Stimulated activated CD4-positive, alpha-beta T cell treated with anti-CD3 and anti-CD28 coated beads, Interleukin-4, amount 100 ng/mL, for 24 hours (primary cell): ENCODE measurements around the gene PHRF1.

Experiments
- DNase-seq: peaks from one replicate; pipeline ENCODE4 v3.0.0-alpha.2; 2020

The PHRF1 gene

GRCh38 chr11:557328-558132 is 18.7 kb upstream of the PHRF1 start:
- DNase-seq: no peak

DNA sequence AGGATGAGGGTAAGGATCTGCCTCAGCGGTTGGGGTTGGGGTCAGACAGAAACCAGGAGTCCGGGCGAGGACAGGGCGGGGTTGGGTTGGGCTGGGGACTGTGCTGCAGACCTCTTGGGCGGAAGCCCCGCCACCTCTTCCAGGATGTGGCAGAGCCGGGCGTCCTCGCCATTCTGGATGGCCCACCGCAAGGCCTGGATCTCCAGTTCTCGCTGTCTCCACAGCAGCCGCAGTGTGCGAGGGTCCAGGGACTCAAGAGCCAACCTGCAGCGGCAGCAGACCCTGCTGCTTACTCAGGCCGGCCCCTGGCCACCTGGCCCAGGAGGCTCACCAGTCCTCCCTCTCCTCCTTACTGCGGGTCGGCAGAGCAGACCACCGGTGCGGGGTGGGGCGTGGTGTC is 17.8 kb upstream of the PHRF1 start:
- DNase-seq: no peak

DNA sequence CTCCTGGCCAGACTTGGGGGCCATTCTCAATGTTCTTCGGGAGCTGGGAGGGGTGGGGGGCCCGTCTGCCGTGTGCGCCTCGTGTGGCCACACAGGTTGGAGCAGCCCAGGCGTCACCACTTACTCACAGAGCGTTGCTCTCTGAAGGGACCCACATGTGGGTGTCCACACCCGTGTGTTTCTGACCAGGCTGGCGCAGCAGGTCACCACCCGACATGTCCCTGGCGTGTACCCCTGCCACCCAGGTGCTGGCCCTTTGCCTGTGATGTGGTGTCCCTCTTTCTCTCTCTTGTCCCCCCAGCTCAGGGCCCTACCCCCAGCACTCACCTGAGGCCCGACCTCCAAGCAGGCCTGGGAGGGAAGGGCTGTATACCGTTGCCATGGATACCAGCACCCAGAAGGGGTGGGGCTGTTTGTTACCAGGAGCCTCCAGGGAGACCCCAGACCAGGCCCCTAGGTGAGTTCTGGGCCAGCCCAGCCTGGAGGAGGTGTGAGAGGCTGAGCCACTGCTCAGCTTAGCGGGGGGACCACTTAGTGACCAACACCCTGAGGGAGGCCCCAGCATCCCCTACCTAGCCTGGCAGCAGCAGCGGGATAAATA is 17.1 kb upstream of the PHRF1 start:
- DNase-seq: no peak

- no peak for DNase-seq
Measured at GRCh38 chr11:559712-560304, 16.5 kb upstream of the PHRF1 start.

DNA sequence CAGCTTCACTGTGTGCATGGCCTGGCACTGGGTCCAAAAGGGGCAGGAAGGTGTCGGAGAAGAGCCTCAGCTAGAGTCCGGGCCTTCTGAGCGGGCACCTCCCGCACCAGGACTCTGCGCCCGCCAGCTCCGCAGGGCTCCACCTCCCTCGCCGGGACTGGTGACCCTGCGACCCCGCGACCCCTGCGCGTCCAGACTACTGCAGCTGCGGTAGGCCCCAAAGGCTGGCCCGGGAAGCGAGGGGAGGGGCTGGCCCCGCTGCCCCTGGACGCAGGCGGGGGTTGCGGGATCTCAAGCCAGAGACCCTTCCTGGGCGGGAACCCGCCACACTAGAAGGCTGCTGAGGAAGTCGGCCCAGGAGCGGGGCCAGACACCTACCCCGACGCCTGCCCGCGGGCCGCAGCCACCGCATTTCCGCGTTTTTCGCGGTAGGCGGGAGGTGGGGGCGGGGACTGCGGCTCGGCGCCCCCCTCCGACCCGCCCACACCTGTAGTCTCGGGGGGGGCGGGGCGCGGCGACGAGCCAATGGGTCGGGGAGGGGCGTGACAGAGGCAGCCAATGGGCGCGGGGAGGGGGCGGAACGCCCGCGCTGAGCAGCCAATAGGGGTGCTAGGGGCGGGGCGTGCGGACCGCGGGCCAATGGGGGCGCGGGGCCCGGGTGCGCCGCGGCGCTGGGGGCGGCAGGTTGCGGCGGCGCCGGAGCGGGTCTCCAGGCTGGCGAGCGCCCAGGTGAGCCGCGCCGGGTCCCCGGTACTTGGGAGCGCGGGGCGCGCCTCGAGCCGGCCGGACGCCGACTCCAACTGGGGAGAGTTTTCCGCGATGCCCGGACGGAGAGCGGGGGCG is 15.7 kb upstream of the PHRF1 start, which contains the start of the genes LMNTD2 and RASSF7:
TSS of gene LMNTD2 (minus strand) at position 434 of the 843 bp plus-strand sequence. CDS start at position 412, 22 bp downstream.
TSS of gene RASSF7 (plus strand) at position 666 of the 843 bp plus-strand sequence. CDS start 799 bp downstream, outside the sequence.
- peak; percentile 95 for DNase-seq

- no peak for DNase-seq
Measured at GRCh38 chr11:561148-562003, 14.9 kb upstream of the PHRF1 start.

DNA sequence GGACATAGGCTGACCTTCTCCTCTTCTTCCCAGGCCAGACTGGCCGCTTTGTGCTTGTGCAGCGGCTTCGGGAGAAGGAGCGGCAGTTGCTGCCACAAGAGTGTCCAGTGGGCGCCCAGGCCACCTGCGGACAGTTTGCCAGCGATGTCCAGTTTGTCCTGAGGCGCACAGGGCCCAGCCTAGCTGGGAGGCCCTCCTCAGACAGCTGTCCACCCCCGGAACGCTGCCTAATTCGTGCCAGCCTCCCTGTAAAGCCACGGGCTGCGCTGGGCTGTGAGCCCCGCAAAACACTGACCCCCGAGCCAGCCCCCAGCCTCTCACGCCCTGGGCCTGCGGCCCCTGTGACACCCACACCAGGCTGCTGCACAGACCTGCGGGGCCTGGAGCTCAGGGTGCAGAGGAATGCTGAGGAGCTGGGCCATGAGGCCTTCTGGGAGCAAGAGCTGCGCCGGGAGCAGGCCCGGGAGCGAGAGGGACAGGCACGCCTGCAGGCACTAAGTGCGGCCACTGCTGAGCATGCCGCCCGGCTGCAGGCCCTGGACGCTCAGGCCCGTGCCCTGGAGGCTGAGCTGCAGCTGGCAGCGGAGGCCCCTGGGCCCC is 14.1 kb upstream of the PHRF1 start:
- no peak for DNase-seq

DNA sequence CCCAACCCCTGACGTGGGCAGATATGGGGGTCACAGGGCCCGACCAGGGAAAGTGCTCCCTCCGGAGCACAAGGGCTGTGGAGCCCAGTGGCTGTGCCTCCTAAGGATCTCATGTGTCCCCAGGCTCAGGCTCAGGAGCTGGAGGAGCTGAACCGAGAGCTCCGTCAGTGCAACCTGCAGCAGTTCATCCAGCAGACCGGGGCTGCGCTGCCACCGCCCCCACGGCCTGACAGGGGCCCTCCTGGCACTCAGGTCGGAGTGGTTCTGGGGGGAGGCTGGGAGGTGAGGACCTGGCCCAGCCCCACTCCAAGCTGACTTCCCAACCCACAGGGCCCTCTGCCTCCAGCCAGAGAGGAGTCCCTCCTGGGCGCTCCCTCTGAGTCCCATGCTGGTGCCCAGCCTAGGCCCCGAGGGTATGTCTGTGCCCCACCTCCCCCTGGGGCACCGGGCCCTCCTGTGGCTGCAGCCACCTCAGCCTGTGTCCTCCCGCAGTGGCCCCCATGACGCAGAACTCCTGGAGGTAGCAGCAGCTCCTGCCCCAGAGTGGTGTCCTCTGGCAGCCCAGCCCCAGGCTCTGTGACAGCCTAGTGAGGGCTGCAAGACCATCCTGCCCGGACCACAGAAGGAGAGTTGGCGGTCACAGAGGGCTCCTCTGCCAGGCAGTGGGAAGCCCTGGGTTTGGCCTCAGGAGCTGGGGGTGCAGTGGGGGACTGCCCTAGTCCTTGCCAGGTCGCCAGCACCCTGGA is 13.0 kb upstream of the PHRF1 start:
- no peak for DNase-seq

DNA sequence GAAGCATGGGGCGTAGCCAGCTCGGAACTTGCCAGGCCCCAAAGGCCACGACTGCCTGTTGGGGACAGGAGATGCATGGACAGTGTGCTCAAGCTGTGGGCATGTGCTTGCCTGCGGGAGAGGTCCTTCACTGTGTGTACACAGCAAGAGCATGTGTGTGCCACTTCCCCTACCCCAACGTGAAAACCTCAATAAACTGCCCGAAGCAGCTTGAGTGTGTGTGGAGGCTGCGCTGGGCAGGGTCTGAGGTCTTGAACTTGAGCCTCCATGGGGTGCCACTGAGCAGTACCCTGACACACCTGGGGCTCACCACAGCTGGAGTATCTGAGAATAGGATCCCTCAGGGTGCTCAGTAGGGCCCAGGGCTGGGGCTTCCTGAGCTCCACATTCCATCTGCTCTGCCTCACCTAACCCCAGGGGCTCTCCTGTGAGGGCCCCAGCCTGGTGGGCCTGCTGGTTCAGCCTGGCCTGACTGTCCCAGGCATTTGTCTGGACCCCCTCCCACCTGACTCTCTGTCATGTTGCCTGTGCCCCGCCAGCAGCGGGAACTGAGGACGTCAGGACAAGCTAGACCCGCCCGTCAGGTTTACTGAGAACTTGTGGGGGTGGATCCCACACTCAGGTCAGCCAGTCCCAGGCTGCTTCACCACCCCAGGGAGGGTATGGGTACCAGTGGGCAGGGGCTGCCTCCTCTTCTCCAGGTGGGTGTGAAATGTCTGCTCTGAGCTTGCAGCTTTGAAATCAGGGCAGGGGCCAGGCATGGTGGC is 12.3 kb upstream of the PHRF1 start:
- no peak for DNase-seq

- no peak for DNase-seq
Measured at GRCh38 chr11:565921-566509, 10.3 kb upstream of the PHRF1 start.

GRCh38 chr11:567011-567628 is 9.2 kb upstream of the PHRF1 start:
- no peak for DNase-seq

- DNase-seq: no peak
Measured at GRCh38 chr11:567629-568292, 8.5 kb upstream of the PHRF1 start.

DNA sequence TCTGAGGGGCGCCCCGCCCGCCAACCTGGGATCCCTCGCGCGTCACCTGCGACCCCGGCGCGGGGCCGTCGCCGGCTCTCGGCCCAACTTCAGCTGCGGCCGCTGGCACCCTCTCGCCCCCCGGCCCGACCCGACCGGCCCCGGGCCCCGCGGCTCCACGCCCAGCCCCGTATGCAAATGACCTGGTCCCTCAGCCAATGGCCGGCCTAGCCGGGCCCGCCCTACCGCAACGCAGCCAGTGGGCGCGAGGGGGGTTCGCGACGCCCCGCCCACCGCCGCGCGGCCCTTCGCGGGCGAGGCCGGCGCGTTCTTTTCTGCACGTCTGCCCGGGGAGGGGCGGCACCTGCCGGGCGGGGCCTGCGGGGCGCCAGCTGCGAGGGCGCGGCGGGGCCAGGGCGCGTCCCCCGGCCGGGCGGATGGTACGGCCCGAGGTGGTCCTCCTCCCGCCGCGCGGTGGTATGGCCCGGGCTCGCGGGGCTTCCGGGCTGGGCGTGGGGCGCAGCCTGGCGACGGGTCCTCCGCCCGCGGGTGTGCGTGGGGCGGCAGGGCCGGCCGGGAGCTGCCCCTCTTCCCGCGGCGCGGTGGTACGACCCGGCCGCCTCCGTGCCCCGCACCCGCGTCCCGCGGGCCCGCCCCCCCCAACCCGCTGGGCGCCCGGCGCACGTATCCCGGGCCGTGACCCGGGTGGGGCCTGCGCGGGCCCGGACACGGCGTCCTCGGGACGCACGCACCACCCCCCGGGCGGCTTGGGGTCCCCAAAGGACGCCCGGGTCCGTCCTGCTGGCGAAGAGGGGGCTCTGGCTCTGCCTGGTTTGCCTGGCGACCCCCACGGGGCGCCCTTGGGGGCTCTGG is 7.7 kb upstream of the PHRF1 start:
- DNase-seq: peak; percentile 88

DNA sequence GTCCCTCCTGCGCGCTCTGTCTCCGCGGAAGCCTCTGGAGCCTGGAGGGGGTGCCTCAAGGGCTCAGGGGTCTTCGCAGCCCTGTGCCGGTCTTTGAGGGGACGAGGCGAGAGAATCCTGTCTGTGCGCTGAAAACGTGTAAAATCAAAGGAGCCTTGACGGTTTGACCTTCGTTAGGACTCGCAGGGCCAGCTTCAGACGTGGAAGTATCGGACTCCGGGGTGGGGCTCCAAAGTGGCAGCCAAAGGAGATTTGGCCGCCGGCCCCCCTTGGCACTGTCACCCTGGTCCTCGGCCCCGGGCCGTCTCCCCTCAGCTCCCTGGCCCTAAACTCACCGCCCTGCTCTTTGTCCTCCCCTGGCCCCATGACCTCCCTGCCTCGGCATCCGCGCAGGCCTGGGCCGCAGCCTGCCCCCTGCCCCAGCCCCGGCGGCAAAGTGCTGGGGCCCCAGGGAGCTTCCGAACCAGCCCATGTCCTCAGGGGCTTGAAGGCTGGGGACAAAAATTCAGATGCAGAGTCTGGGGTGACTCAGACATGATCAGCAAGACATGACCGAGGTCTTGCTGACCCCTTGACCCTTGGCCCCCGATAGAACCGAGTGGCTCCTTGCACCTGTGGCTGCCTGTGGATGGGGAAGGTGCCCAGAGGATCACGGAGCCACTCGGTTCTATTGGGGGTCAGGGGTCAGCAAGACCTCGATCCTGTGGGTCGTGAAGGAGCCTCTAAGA is 6.9 kb upstream of the PHRF1 start:
- no peak for DNase-seq

DNA sequence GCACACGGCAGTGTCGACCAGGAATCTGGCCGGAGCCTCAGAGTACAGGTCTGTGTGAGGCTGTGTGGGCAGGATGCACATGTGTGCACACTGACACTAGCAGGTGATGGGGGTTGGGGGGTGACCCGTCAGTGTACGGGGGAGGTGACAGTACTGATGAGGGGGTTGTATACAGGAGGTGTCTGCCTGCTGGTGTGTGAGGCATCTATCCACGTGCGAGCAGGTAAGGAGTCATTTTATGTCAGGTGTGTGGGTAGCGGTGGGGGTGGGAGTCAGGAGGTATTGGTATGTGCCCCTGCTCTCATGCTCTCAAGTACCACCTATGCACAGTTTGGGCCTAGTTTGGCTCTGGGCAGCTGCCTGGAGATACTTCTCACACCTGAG is 4.5 kb upstream of the PHRF1 start:
- no peak for DNase-seq

DNA sequence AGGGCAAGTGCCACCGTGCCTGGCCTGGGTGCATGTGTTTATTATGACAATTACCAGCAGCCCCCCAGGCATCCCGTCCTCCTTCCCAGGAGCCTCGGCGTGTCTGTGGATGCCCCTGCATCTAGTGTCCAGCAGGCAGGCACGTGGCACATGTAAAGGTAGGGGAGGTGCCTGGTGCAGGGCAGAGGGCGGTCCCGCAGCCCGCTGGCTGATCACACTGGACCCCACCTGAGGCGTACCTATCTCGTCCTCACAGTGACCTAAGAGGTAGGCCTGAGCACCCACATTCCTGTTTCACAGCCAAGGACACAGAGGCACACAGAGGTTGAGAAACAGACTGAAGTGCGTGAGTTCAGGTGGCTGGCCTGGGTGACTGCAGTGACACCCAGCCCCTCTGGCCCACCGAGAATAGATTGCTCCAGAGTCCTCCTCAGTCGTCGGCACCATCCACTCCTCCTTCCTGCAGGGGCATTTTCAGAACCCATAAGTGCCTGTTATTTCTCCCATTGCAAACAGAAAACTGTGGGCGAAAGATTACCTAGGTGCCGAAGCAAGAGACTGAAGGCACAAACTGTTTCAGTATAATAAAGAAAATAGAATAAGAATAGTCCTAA is 3.0 kb upstream of the PHRF1 start:
- no peak for DNase-seq
